GM12878 (cell line): ENCODE measurements around the gene ERICH2. TPM values are rescaled to one million over a fixed set of nuclear protein-coding genes. Genes with fewer than 3 reads are reported as not detected.

Source experiments
- ATAC-seq: fragments of 200-7000 bp; cut with Tn5 transposase; 3 replicates; pipeline ENCODE4 v1.9.1; 2020; ENCODE audit warnings: mild to moderate bottlenecking, moderate library complexity
- BruUV-seq: library from RNA; stranded (reverse); fragments of 400-500 nt; replicated peaks from 2 replicates; lab custom pipeline; 2021; lab: Mats Ljungman, UMichigan
- CTCF ChIA-PET: fragments of 300-600 bp; sonication (Branson Sonifier 250); formaldehyde crosslinking; extraction: SDS; loops from one replicate; lab custom pipeline; 2021; ENCODE audit warnings: inconsistent platforms; lab: Yijun Ruan, JAX
- POLR2A ChIA-PET: fragments of 350-600 bp; formaldehyde crosslinking; extraction: SDS; loops from one replicate; lab custom pipeline; 2021; ENCODE audit warnings: inconsistent platforms; lab: Charles Lee
- RAD21 ChIA-PET: fragments of 300-600 bp; sonication (Branson Sonifier 250); formaldehyde crosslinking; loops from one replicate; lab custom pipeline; 2023; ENCODE audit warnings: antibody characterized with exemption; ENCODE audit not compliant: unreplicated experiment; lab: Charles Lee
- SMC1A ChIA-PET: fragments of 300-600 bp; sonication (Branson Sonifier 250); formaldehyde crosslinking; loops from one replicate; lab custom pipeline; 2023; ENCODE audit not compliant: unreplicated experiment, uncharacterized antibody; lab: Charles Lee
- DNase-seq: peaks from one replicate; pipeline ENCODE4 v3.0.0-alpha.2; 2011; ENCODE audit warnings: low read depth, low spot score
- FAIRE-seq: peaks from 3 replicates; lab custom pipeline; 2011; peaks lifted over from hg19 to GRCh38; lab: Jason Lieb, UNC
- H2AFZ ChIP-seq: 2 replicates; pipeline ENCODE4 v1.6.0; 2011; ENCODE audit warnings: low read depth, low read length, control low read depth; ENCODE audit not compliant: control insufficient read depth
- H3K27ac ChIP-seq: 2 replicates; pipeline ENCODE4 v1.5.1; 2011; ENCODE audit warnings: control low read depth; ENCODE audit not compliant: control insufficient read depth, insufficient read depth
- H3K27me3 ChIP-seq, 2 experiments: replicated peaks in 1 of 2; 2 replicates each; pipeline versions ENCODE4 v1.6.0 to v1.6.1; 2011; ENCODE audit warnings: low read length in 1 of 2; ENCODE audit not compliant: control insufficient read depth in 2 of 2, insufficient read depth in 2 of 2
- H3K36me3 ChIP-seq, 2 experiments: 2 replicates each; pipeline ENCODE4 v1.5.1; 2011; ENCODE audit warnings: low read length in 1 of 2; ENCODE audit not compliant: control insufficient read depth in 2 of 2, insufficient read depth in 2 of 2
- H3K4me1 ChIP-seq: 2 replicates; pipeline ENCODE4 v1.6.1; 2011; ENCODE audit warnings: mild to moderate bottlenecking, low read length, moderate library complexity, mixed read lengths; ENCODE audit not compliant: control insufficient read depth, insufficient read depth
- H3K4me2 ChIP-seq: 2 replicates; pipeline ENCODE4 v1.6.0; 2011; ENCODE audit warnings: control low read depth; ENCODE audit not compliant: control insufficient read depth, insufficient read depth
- H3K4me3 ChIP-seq: fragments of 200-600 bp; sonication (generic); 2 replicates; pipeline ENCODE4 v1.5.1; 2016
- H3K79me2 ChIP-seq: 2 replicates; pipeline ENCODE4 v1.6.0; 2011; ENCODE audit warnings: low read length; ENCODE audit not compliant: control insufficient read depth, insufficient read depth
- H3K9ac ChIP-seq: 2 replicates; pipeline ENCODE4 v1.8.0; 2011; ENCODE audit warnings: low read length, control low read depth, mixed read lengths; ENCODE audit not compliant: control insufficient read depth, insufficient read depth
- H3K9me3 ChIP-seq: replicated peaks from 3 replicates; pipeline ENCODE4 v1.5.1; 2011; ENCODE audit warnings: mild to moderate bottlenecking, low read length; ENCODE audit not compliant: control insufficient read depth, insufficient read depth
- H4K20me1 ChIP-seq: 2 replicates; pipeline ENCODE4 v1.6.0; 2011; ENCODE audit not compliant: control insufficient read depth, insufficient read depth
- ATF7 ChIP-seq: fragments of 450-650 bp; IDR thresholded peaks from 2 replicates; pipeline ENCODE4 v1.6.1; 2016; ENCODE audit warnings: low read depth, mild to moderate bottlenecking
- CEBPZ ChIP-seq: fragments of 150-350 bp; IDR thresholded peaks from 2 replicates; pipeline ENCODE4 v1.6.1; 2016; ENCODE audit warnings: low read depth, low read length
- CREM ChIP-seq: IDR thresholded peaks from 2 replicates; pipeline ENCODE4 v1.6.1; 2014; ENCODE audit warnings: antibody characterized with exemption, low read depth
- ESRRA ChIP-seq: IDR thresholded peaks from 2 replicates; pipeline ENCODE4 v1.6.1; 2012; ENCODE audit warnings: mild to moderate bottlenecking, low read length, improper control_type of control experiment
- GABPA ChIP-seq: IDR thresholded peaks from 2 replicates; pipeline ENCODE4 v1.6.1; 2014; ENCODE audit warnings: antibody characterized with exemption, low read depth, mild to moderate bottlenecking, inconsistent platforms
- KLF5 ChIP-seq: fragments of 450-650 bp; IDR thresholded peaks from 2 replicates; pipeline ENCODE4 v1.6.1; 2014; ENCODE audit warnings: mild to moderate bottlenecking; ENCODE audit not compliant: partially characterized antibody
- RAD51 ChIP-seq: fragments of 450-650 bp; IDR thresholded peaks from 2 replicates; pipeline ENCODE4 v1.6.1; 2016; ENCODE audit warnings: moderate library complexity, mild to moderate bottlenecking, inconsistent platforms
- SIN3A ChIP-seq: IDR thresholded peaks from 2 replicates; pipeline ENCODE4 v1.6.1; 2012; ENCODE audit warnings: low read depth, low read length, improper control_type of control experiment
- SP1 ChIP-seq: IDR thresholded peaks from one replicate; pipeline ENCODE4 v1.6.1; 2011; ENCODE audit warnings: low read depth, low read length
- SRF ChIP-seq, 2 experiments: IDR thresholded peaks; 2 replicates each; pipeline ENCODE4 v1.6.1; 2011; ENCODE audit warnings: low read depth in 2 of 2, low read length in 2 of 2, mild to moderate bottlenecking in 1 of 2, moderate library complexity in 1 of 2
- STAT3 ChIP-seq: IDR thresholded peaks from 2 replicates; pipeline ENCODE4 v1.6.1; 2011; ENCODE audit warnings: low read depth, low read length, improper control_type of control experiment
- TBL1XR1 ChIP-seq: IDR thresholded peaks from 2 replicates; pipeline ENCODE4 v1.6.1; 2012; ENCODE audit warnings: low read depth, low read length, improper control_type of control experiment
- TCF7 ChIP-seq: IDR thresholded peaks from 2 replicates; pipeline ENCODE4 v1.6.1; 2014; ENCODE audit warnings: antibody characterized with exemption, borderline replicate concordance
- YY1 ChIP-seq: IDR thresholded peaks from 2 replicates; pipeline ENCODE4 v1.6.1; 2011; ENCODE audit warnings: low read depth, mild to moderate bottlenecking, low read length
- ZNF24 ChIP-seq: fragments of 450-650 bp; IDR thresholded peaks from 2 replicates; pipeline ENCODE4 v1.6.1; 2017; ENCODE audit warnings: antibody characterized with exemption, mild to moderate bottlenecking
- ZNF384 ChIP-seq: IDR thresholded peaks from 2 replicates; pipeline ENCODE4 v1.6.1; 2012; ENCODE audit warnings: low read depth, mild to moderate bottlenecking, low read length, improper control_type of control experiment, borderline replicate concordance
- ZNF592 ChIP-seq: fragments of 450-650 bp; IDR thresholded peaks from 2 replicates; pipeline ENCODE4 v1.6.1; 2017; ENCODE audit warnings: mild to moderate bottlenecking, moderate library complexity
- WGBS: methylation state at CpG from one replicate; pipeline ENCODE4 v1.1.6; 2016; ENCODE audit warnings: low lambda C conversion rate; ENCODE audit not compliant: insufficient replicate concordance, insufficient coverage; ENCODE audit errors: missing lambda C conversion rate; 5-methylcytosine and 5-hydroxymethylcytosine counted together
- in situ Hi-C: fragments of 300-500 bp; cut with MboI; formaldehyde crosslinking; loops from 9 replicates; pipeline ENCODE4 v1.14.3; 2018; ENCODE audit warnings: mixed read lengths
- intact Hi-C: fragments of 100-400 bp; cut with micrococcal nuclease; formaldehyde crosslinking; loops from one replicate; pipeline ENCODE4 v1.14.2; 2022; ENCODE audit not compliant: unreplicated experiment
- polyA plus RNA-seq, 11 experiments: library from polyadenylated mRNA; depleted of rRNA in 4 of 11; unstranded in 6 of 11; stranded (reverse) in 5 of 11; fragments of >200 nt; fragmentation: Nextera tagmentation in 4 of 11; fragmentation: Illumina TruSeq in 1 of 11; extraction: Ambion mirVana in 4 of 11; extraction: Trizol in 1 of 11; gene quantifications; 1 replicate in 1 of 11; 2 replicates in 10 of 11; pipeline versions ENCODE4 v1.2.1 to v1.2.3, GENCODE V29; 2011 to 2016; ENCODE audit warnings: inconsistent platforms in 2 of 11, missing spikeins in 2 of 11, low read depth in 1 of 11
- total RNA-seq, 4 experiments: library from RNA; depleted of rRNA in 3 of 4; stranded (reverse); fragments of >200 nt in 3 of 4; fragmentation: Illumina TruSeq in 1 of 4; extraction: Trizol in 1 of 4; gene quantifications; 2 replicates each; pipeline versions ENCODE4 v1.2.1 to v1.2.3, GENCODE V29; 2013 to 2021

ERICH2 gene
- total and polyA plus RNA-seq, 10 of the 15 experiments (the other 5 are each of a cell fraction or from before 2014, with no cell fraction given) = not detected

- H3K4me3 ChIP-seq = no peak overlapping the region
- no peaks in the 10 kb centered on the region for H3K9me3 ChIP-seq
- no peak for FAIRE-seq
- no peak overlapping the region for H3K4me2 ChIP-seq
- H3K9ac ChIP-seq = no peak overlapping the region
- no peak overlapping the region for H2AFZ ChIP-seq
- no peak overlapping the region for H3K27ac ChIP-seq
- in situ Hi-C loops = no loop called here
- WGBS = 10% methylated on average over 8 of the region's 8 CpGs
- no peaks in the 10 kb centered on the region for H3K36me3 ChIP-seq
- H4K20me1 ChIP-seq = no peaks in the 10 kb centered on the region
- ChIA-PET CTCF (interaction anchor here (0.6 kb wide), 1 partner anchor 63 kb away, joined by 3 read pairs; no protein-coding TSS in a partner anchor), RAD21 (no interaction called here), SMC1A (no interaction called here), POLR2A (no interaction called here)
- H3K79me2 ChIP-seq = no peaks in the 10 kb centered on the region
- H3K27me3 ChIP-seq = peaks cover 0 to 2% of the 10 kb centered on the region in 2 experiments; a peak in 1 of 4 replicates
- BruUV-seq = no TSS peak
- DNase-seq = no peak
- no peaks in the 10 kb centered on the region for H3K4me1 ChIP-seq
- ATAC-seq = no peak
- intact Hi-C loops = no loop called here
- TF ChIP-seq ESRRA = no peak
- TF ChIP-seq YY1 = no peak
- no peak for TF ChIP-seq ATF7
- TF ChIP-seq SIN3A = no peak
- no peak for TF ChIP-seq SRF (IDR thresholded peaks at IDR 0.05; ENCODE audit: low read depth in 2 of 2, low read length in 2 of 2)
- TF ChIP-seq SP1 = no peak
- no peak for TF ChIP-seq TCF7
- no peak for TF ChIP-seq TBL1XR1
- TF ChIP-seq ZNF592 = no peak
- no peak for TF ChIP-seq GABPA
- TF ChIP-seq CEBPZ = no peak
- TF ChIP-seq ZNF384 = no peak
- TF ChIP-seq RAD51 = no peak
- TF ChIP-seq KLF5 = no peak
- no peak for TF ChIP-seq STAT3
- no peak for TF ChIP-seq ZNF24
- no peak for TF ChIP-seq CREM
Measured at GRCh38 chr2:170743530-170744239, 26.5 kb upstream of the ERICH2 start.
